ENCODE data around the gene PIK3C2A. TPM values are rescaled to one million over a fixed set of nuclear protein-coding genes. Genes with fewer than 3 reads are reported as not detected.
A peak's percentile ranks its signal among the peaks of the same experiment; 100 is the strongest.

Gene PIK3C2A
- polyA plus RNA-seq, 1 experiment: 42.3 TPM

GRCh38 chr11:17179970-17180369 is 27.8 kb downstream of the PIK3C2A start:
- H3K27me3 ChIP-seq (ENCODE audit: control insufficient read depth, insufficient read depth, low read length): no peaks in the 10 kb centered on the region
- ChIA-PET POLR2A (no interaction called here), CTCF (no interaction called here)
- H3K4me3 ChIP-seq (ENCODE audit: low read depth, low read length): no peak overlapping the region
- no peaks in the 10 kb centered on the region for H3K9me3 ChIP-seq (ENCODE audit: control insufficient read depth, insufficient read depth, low read length)
- no peak overlapping the region for H3K27ac ChIP-seq (ENCODE audit: low read depth, low read length)
- TF ChIP-seq CTCF (IDR thresholded peaks at IDR 0.05; ENCODE audit: low read depth, low read length): no peak
- no peak for DNase-seq (ENCODE audit: low read depth, low spot score)

GRCh38 chr11:17173332-17173731 is 34.5 kb downstream of the PIK3C2A start:
- H3K27me3 ChIP-seq (ENCODE audit: control insufficient read depth, insufficient read depth, low read length): no peaks in the 10 kb centered on the region
- ChIA-PET CTCF (no interaction called here), POLR2A (interaction anchor here (1.0 kb wide), 1 partner anchor 35 kb away, joined by 3 read pairs; the partner anchor contains the start of gene PIK3C2A)
- no peak for TF ChIP-seq CTCF (IDR thresholded peaks at IDR 0.05; ENCODE audit: low read depth, low read length)
- no peak overlapping the region for H3K27ac ChIP-seq (ENCODE audit: low read depth, low read length)
- no peak for DNase-seq (ENCODE audit: low read depth, low spot score)
- no peaks in the 10 kb centered on the region for H3K9me3 ChIP-seq (ENCODE audit: control insufficient read depth, insufficient read depth, low read length)
- H3K4me3 ChIP-seq (ENCODE audit: low read depth, low read length): no peak overlapping the region

- H3K4me3 ChIP-seq (ENCODE audit: low read depth, low read length): no peak overlapping the region
- no peak overlapping the region for H3K27ac ChIP-seq (ENCODE audit: low read depth, low read length)
- POLR2A ChIA-PET: interaction anchor here (0.6 kb wide), 1 partner anchor 92 kb away, joined by 8 read pairs; no protein-coding TSS in a partner anchor
- H3K9me3 ChIP-seq (ENCODE audit: control insufficient read depth, insufficient read depth, low read length): no peaks in the 10 kb centered on the region
- no peak for DNase-seq (ENCODE audit: low read depth, low spot score)
- no peak for TF ChIP-seq CTCF (IDR thresholded peaks at IDR 0.05; ENCODE audit: low read depth, low read length)
- no peaks in the 10 kb centered on the region for H3K27me3 ChIP-seq (ENCODE audit: control insufficient read depth, insufficient read depth, low read length)
- CTCF ChIA-PET: no interaction called here
These were observed 35.9 kb downstream of the PIK3C2A start for GRCh38 chr11:17171916-17172315.

- CTCF ChIA-PET: no interaction called here
- POLR2A ChIA-PET: interaction anchor here (0.6 to 0.7 kb wide), 2 partner anchors 92 to 548 kb away, joined by 5 to 8 read pairs; no protein-coding TSS in a partner anchor
These were observed 36.4 kb downstream of the PIK3C2A start for GRCh38 chr11:17171343-17171742.

GRCh38 chr11:17169876-17170275 is 37.9 kb downstream of the PIK3C2A start:
- CTCF ChIA-PET: interaction anchor here (0.5 to 0.8 kb wide), 2 partner anchors 185 to 213 kb away, joined by 3 read pairs; no protein-coding TSS in a partner anchor

More at GRCh38 chr11:17171343-17171742, 36.4 kb downstream of the PIK3C2A start:
- Histone ChIP-seq H3K4me3 (ENCODE audit: low read depth, low read length) (no peak overlapping the region), H3K9me3 (ENCODE audit: control insufficient read depth, insufficient read depth, low read length) (no peaks in the 10 kb centered on the region), H3K27me3 (ENCODE audit: control insufficient read depth, insufficient read depth, low read length) (no peaks in the 10 kb centered on the region), H3K27ac (ENCODE audit: low read depth, low read length) (no peak overlapping the region)
- DNase-seq (ENCODE audit: low read depth, low spot score): peak; percentile 8
- no peak for TF ChIP-seq CTCF (IDR thresholded peaks at IDR 0.05; ENCODE audit: low read depth, low read length)

More at GRCh38 chr11:17169876-17170275, 37.9 kb downstream of the PIK3C2A start:
- Histone ChIP-seq H3K9me3 (ENCODE audit: control insufficient read depth, insufficient read depth, low read length) (no peaks in the 10 kb centered on the region), H3K27ac (ENCODE audit: low read depth, low read length) (no peak overlapping the region), H3K27me3 (ENCODE audit: control insufficient read depth, insufficient read depth, low read length) (no peaks in the 10 kb centered on the region), H3K4me3 (ENCODE audit: low read depth, low read length) (no peak overlapping the region)
- no peak for TF ChIP-seq CTCF (IDR thresholded peaks at IDR 0.05; ENCODE audit: low read depth, low read length)
- POLR2A ChIA-PET: no interaction called here
- DNase-seq (ENCODE audit: low read depth, low spot score): no peak
